ENCODE results near the gene FALEC.
A peak's percentile ranks its signal among the peaks of the same experiment; 100 is the strongest.
"Not testable (repeated sequence)": the region's sequence is repeated elsewhere in the genome, so short reads cannot be mapped to it uniquely, and the experiment has no call there.

Gene FALEC

GRCh38 chr1:150560576-150561253 is 45.2 kb downstream of the FALEC start:
- DNase-seq = peak; percentile 95

- peak; percentile 95 for DNase-seq
Observed at GRCh38 chr1:150561254-150561973, 45.9 kb downstream of the FALEC start.

- peak; percentile 94 for DNase-seq
Observed at GRCh38 chr1:150561974-150562445, 46.5 kb downstream of the FALEC start.

GRCh38 chr1:150562446-150563339 is 47.1 kb downstream of the FALEC start:
- no peak for DNase-seq

- no peak for DNase-seq
Observed at GRCh38 chr1:150563340-150564038, 47.9 kb downstream of the FALEC start.

GRCh38 chr1:150564051-150564991 is 48.8 kb downstream of the FALEC start:
- DNase-seq = no peak

- DNase-seq = not testable (repeated sequence)
Observed at GRCh38 chr1:150565240-150565991, 49.9 kb downstream of the FALEC start.

GRCh38 chr1:150566589-150567340 is 51.2 kb downstream of the FALEC start:
- no peak for DNase-seq

GRCh38 chr1:150567341-150567716 is 51.8 kb downstream of the FALEC start:
- DNase-seq = no peak

GRCh38 chr1:150567717-150568593 is 52.4 kb downstream of the FALEC start:
- peak; percentile 95 for DNase-seq

- no peak for DNase-seq
Observed at GRCh38 chr1:150568594-150568966, 53.0 kb downstream of the FALEC start.

GRCh38 chr1:150572918-150573647 is 57.5 kb downstream of the FALEC start:
- no peak for DNase-seq

GRCh38 chr1:150573648-150574071 is 58.1 kb downstream of the FALEC start:
- not testable (repeated sequence) for DNase-seq

GRCh38 chr1:150574260-150575071 is 58.9 kb downstream of the FALEC start:
- no peak for DNase-seq

GRCh38 chr1:150575072-150575489 is 59.5 kb downstream of the FALEC start:
- DNase-seq = peak; percentile 58

- DNase-seq = peak; percentile 56
Observed at GRCh38 chr1:150575518-150576366, 60.2 kb downstream of the FALEC start.

All from NCI-H82 (cell line).